Spleen (tissue), 11 donors: ENCODE measurements around the gene BTBD2. TPM values are rescaled to one million over a fixed set of nuclear protein-coding genes. Genes with fewer than 3 reads are reported as not detected.

Source experiments
- DNase-seq: peaks from one replicate; pipeline ENCODE4 v3.0.0-alpha.2; 2020
- H3K27ac ChIP-seq, 8 donors: fragments of 200-600 bp; sonication (generic) in 7 of 8; 1 replicate in 4 of 8; 2 replicates in 4 of 8; pipeline versions ENCODE4 v1.5.0 to v1.8.0; 2016 to 2021; ENCODE audit warnings: inconsistent platforms in 4 of 8, mild to moderate bottlenecking in 4 of 8, moderate library complexity in 1 of 8
- H3K27me3 ChIP-seq, 7 donors: fragments of 200-600 bp; sonication (generic) in 6 of 7; replicated peaks in 1 of 7; 1 replicate in 4 of 7; 2 replicates in 3 of 7; pipeline versions ENCODE4 v1.5.0 to v1.8.0; 2016 to 2021; ENCODE audit warnings: inconsistent platforms in 3 of 7, mild to moderate bottlenecking in 1 of 7
- H3K36me3 ChIP-seq, 6 donors: fragments of 200-600 bp; sonication (generic) in 5 of 6; 1 replicate in 4 of 6; 2 replicates in 2 of 6; pipeline versions ENCODE4 v1.5.0 to v1.8.0; 2016 to 2021; ENCODE audit warnings: inconsistent platforms in 2 of 6
- H3K4me1 ChIP-seq, 6 donors: fragments of 200-600 bp; sonication (generic) in 5 of 6; 1 replicate in 3 of 6; 2 replicates in 3 of 6; pipeline versions ENCODE4 v1.5.0 to v1.8.0; 2016 to 2021; ENCODE audit warnings: inconsistent platforms in 3 of 6
- H3K4me3 ChIP-seq, 8 donors: fragments of 200-600 bp; sonication (generic) in 7 of 8; 1 replicate in 4 of 8; 2 replicates in 4 of 8; pipeline versions ENCODE4 v1.5.0 to v1.8.0; 2016 to 2021; ENCODE audit warnings: inconsistent platforms in 4 of 8, mild to moderate bottlenecking in 4 of 8, moderate library complexity in 2 of 8
- H3K9me3 ChIP-seq, 8 donors: fragments of 200-600 bp; sonication (generic) in 7 of 8; 1 replicate in 4 of 8; 2 replicates in 4 of 8; pipeline versions ENCODE4 v1.5.0 to v1.8.0; 2016 to 2021; ENCODE audit warnings: inconsistent platforms in 4 of 8
- POLR2A ChIP-seq, 3 donors: fragments of 450-650 bp; IDR thresholded peaks; one replicate each; pipeline ENCODE4 v1.5.1; 2017; ENCODE audit warnings: antibody characterized with exemption in 3 of 3, mild to moderate bottlenecking in 1 of 3
- POLR2AphosphoS5 ChIP-seq, 3 donors: sonication (generic); formaldehyde crosslinking; IDR thresholded peaks; one replicate each; pipeline ENCODE4 v1.5.1; 2017; ENCODE audit warnings: antibody characterized with exemption in 3 of 3
- WGBS, 5 donors: extraction: QIAGEN DNeasy Blood & Tissue Kit in 3 of 5; methylation state at CpG; one replicate each; pipeline versions ENCODE4 v1.1.5 to v1.1.7; 2013 to 2018; 5-methylcytosine and 5-hydroxymethylcytosine counted together
- intact Hi-C: fragments of 100-400 bp; cut with DNase I; formaldehyde crosslinking; loops from one replicate; pipeline ENCODE4 v1.15.0; 2023; ENCODE audit warnings: low total_unique reads
- polyA plus RNA-seq, 3 donors: library from polyadenylated mRNA; stranded (reverse); fragments of 200-250 nt; gene quantifications; one replicate each; pipeline ENCODE4 v1.2.1, GENCODE V29; 2013
- total RNA-seq, 7 donors: library from RNA; depleted of rRNA in 3 of 7; stranded (reverse); fragments of >200 nt in 3 of 7; fragmentation: NEBNext Ultra II Directional in 4 of 7; extraction: Animal tissue kit (Norgen Biotek cat#: 25700) in 4 of 7; gene quantifications; one replicate each; pipeline versions ENCODE4 v1.1.0 to v1.2.1, GENCODE V29; 2016 to 2021
- TF ChIP-seq, protein P1 (sequence below), 11 experiments: fragments of 200-600 bp in 7 of 11; fragments of 450-650 bp in 4 of 11; sonication (generic) in 4 of 11; IDR thresholded peaks in 8 of 11; conservative IDR thresholded peaks in 3 of 11; 1 replicate in 7 of 11; 2 replicates in 4 of 11; pipeline versions ENCODE4 v1.4.0 to v1.8.0; 2016 to 2021; ENCODE audit warnings: antibody characterized with exemption in 11 of 11, inconsistent platforms in 4 of 11, mild to moderate bottlenecking in 1 of 11
- donor health status: healthy with polysubstance abuse.
- donor health status: DM: no; HTN: no; CAD: no; lungs with moderate emphysema.
- donor health status: DM: no; HTN: no; CAD: no.
- donor health status: Bipolar disorder and iron deficiency.
- donor health status: healthy.
- donor health status: DM: no; HTN: no; CAD: no.
- donor health status: DM: yes; HTN: yes; CAD: no.

The BTBD2 gene
- total and polyA plus RNA-seq, 10 donors, result 29.1 to 77.1 (median 57.1) TPM

- Histone ChIP-seq H3K27me3 (no peaks in the 10 kb centered on the region), H3K4me1 (peaks cover 24 to 99% (median 78%) of the 10 kb centered on the region in 6 donors), H3K9me3 (no peaks in the 10 kb centered on the region), H3K4me3 (no peak overlapping the region), H3K36me3 (peaks cover 0 to 45% (median 6%) of the 10 kb centered on the region in 6 donors), H3K27ac (peak overlapping the region in 7 of 8 donors; percentile 20 to 75 (median 65))
- no peak for DNase-seq
- TF ChIP-seq, protein P1, sequence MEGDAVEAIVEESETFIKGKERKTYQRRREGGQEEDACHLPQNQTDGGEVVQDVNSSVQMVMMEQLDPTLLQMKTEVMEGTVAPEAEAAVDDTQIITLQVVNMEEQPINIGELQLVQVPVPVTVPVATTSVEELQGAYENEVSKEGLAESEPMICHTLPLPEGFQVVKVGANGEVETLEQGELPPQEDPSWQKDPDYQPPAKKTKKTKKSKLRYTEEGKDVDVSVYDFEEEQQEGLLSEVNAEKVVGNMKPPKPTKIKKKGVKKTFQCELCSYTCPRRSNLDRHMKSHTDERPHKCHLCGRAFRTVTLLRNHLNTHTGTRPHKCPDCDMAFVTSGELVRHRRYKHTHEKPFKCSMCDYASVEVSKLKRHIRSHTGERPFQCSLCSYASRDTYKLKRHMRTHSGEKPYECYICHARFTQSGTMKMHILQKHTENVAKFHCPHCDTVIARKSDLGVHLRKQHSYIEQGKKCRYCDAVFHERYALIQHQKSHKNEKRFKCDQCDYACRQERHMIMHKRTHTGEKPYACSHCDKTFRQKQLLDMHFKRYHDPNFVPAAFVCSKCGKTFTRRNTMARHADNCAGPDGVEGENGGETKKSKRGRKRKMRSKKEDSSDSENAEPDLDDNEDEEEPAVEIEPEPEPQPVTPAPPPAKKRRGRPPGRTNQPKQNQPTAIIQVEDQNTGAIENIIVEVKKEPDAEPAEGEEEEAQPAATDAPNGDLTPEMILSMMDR (IDR thresholded peaks at IDR 0.05 in 8 of 11, conservative IDR thresholded peaks at IDR 0.05 in 3 of 11), result no peak
- TF ChIP-seq POLR2AphosphoS5 (IDR thresholded peaks at IDR 0.05) (peak in 2 of 3 donors; percentile 50 to 73), POLR2A (IDR thresholded peaks at IDR 0.05) (no peak)
- intact Hi-C loops, result loop anchor here (5.0 kb wide), 1 partner anchor 65 kb away; no protein-coding TSS in a partner anchor
- WGBS, 5 donors, result 62 to 84% (median 71%) methylated on average over 5 to 34 of the region's 34 CpGs
Measured at GRCh38 chr19:1947651-1948209, 67.8 kb downstream of the BTBD2 start.

GRCh38 chr19:1945899-1946298 lies 69.6 kb downstream of the BTBD2 start:
- 68 to 81% (median 72%) methylated on average over 18 of the region's 18 CpGs for WGBS, 5 donors
- no peak overlapping the region for H3K4me3 ChIP-seq
- TF ChIP-seq POLR2AphosphoS5 (IDR thresholded peaks at IDR 0.05), result peak; percentile 11 to 48 (median 37)
- no peak for TF ChIP-seq POLR2A (IDR thresholded peaks at IDR 0.05)
- TF ChIP-seq, protein P1 (IDR thresholded peaks at IDR 0.05 in 8 of 11, conservative IDR thresholded peaks at IDR 0.05 in 3 of 11), result peak; percentile 17 to 73 (median 65)
- H3K27me3 ChIP-seq, result no peaks in the 10 kb centered on the region
- H3K36me3 ChIP-seq, result peaks cover 0 to 33% (median 4%) of the 10 kb centered on the region in 6 donors
- DNase-seq, result no peak
- peak overlapping the region in 2 of 8 donors; percentile 39 to 99 for H3K27ac ChIP-seq
- H3K9me3 ChIP-seq, result no peaks in the 10 kb centered on the region
- intact Hi-C loops, result loop anchor here (5.0 kb wide), 1 partner anchor 66 kb away; no protein-coding TSS in a partner anchor
- peaks cover 24 to 88% (median 75%) of the 10 kb centered on the region in 6 donors for H3K4me1 ChIP-seq

GRCh38 chr19:1944916-1945561 lies 70.5 kb downstream of the BTBD2 start:
- H3K9me3 ChIP-seq, result no peaks in the 10 kb centered on the region
- peaks cover 0 to 25% (median 4%) of the 10 kb centered on the region in 6 donors for H3K36me3 ChIP-seq
- no peak for TF ChIP-seq POLR2A (IDR thresholded peaks at IDR 0.05)
- TF ChIP-seq POLR2AphosphoS5 (IDR thresholded peaks at IDR 0.05), result no peak
- TF ChIP-seq, protein P1 (IDR thresholded peaks at IDR 0.05 in 8 of 11, conservative IDR thresholded peaks at IDR 0.05 in 3 of 11), result no peak
- peaks cover 28 to 85% (median 75%) of the 10 kb centered on the region in 6 donors for H3K4me1 ChIP-seq
- H3K4me3 ChIP-seq, result peak overlapping the region in 1 of 8 donors; percentile 92
- no peak for DNase-seq
- 91 to 93% (median 92%) methylated on average over 3 to 30 of the region's 30 CpGs for WGBS, 5 donors
- no peaks in the 10 kb centered on the region for H3K27me3 ChIP-seq
- H3K27ac ChIP-seq, result peak overlapping the region in 3 of 8 donors; percentile 99
- intact Hi-C loops, result loop anchor here (5.0 kb wide), 1 partner anchor 67 kb away; no protein-coding TSS in a partner anchor
